ENCODE results near the gene SPSB1.

- TF ChIP-seq SIX5 (IDR thresholded peaks at IDR 0.05; ENCODE audit: low read depth, low read length, severe bottlenecking) (no peak), ELK1 (IDR thresholded peaks at IDR 0.05; ENCODE audit: low read depth, low read length) (no peak), CHD2 (IDR thresholded peaks at IDR 0.05; ENCODE audit: borderline replicate concordance, low read depth, low read length) (no peak), MTA3 (IDR thresholded peaks at IDR 0.05; ENCODE audit: borderline replicate concordance, low read length) (no peak), TARDBP (IDR thresholded peaks at IDR 0.05; ENCODE audit: borderline replicate concordance) (no peak), SIN3A (IDR thresholded peaks at IDR 0.05; ENCODE audit: low read depth, low read length) (no peak), POLR2A (IDR thresholded peaks at IDR 0.05; ENCODE audit: low read depth, low read length) (no peak)
- TF ChIP-seq, protein P1, sequence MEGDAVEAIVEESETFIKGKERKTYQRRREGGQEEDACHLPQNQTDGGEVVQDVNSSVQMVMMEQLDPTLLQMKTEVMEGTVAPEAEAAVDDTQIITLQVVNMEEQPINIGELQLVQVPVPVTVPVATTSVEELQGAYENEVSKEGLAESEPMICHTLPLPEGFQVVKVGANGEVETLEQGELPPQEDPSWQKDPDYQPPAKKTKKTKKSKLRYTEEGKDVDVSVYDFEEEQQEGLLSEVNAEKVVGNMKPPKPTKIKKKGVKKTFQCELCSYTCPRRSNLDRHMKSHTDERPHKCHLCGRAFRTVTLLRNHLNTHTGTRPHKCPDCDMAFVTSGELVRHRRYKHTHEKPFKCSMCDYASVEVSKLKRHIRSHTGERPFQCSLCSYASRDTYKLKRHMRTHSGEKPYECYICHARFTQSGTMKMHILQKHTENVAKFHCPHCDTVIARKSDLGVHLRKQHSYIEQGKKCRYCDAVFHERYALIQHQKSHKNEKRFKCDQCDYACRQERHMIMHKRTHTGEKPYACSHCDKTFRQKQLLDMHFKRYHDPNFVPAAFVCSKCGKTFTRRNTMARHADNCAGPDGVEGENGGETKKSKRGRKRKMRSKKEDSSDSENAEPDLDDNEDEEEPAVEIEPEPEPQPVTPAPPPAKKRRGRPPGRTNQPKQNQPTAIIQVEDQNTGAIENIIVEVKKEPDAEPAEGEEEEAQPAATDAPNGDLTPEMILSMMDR (IDR thresholded peaks at IDR 0.05 in 2 of 3, conservative IDR thresholded peaks at IDR 0.05 in 1 of 3; ENCODE audit: control insufficient read depth in 2 of 3, extremely low read depth in 1 of 3, insufficient read depth in 1 of 3, low read depth in 3 of 3, low read length in 3 of 3): no peak
Observed at GRCh38 chr1:9402256-9402616, 109.5 kb downstream of the SPSB1 start.

All from GM12878 (cell line).